Loucy (cell line): ENCODE measurements around the gene TMEM184A.
"Not testable (repeated sequence)": the region's sequence is repeated elsewhere in the genome, so short reads cannot be mapped to it uniquely, and the experiment has no call there.

Source experiments
- CTCF ChIP-seq: fragments of 200-600 bp; sonication (generic); conservative IDR thresholded peaks from 2 replicates; pipeline ENCODE4 v1.5.1; 2014; ENCODE audit warnings: mild to moderate bottlenecking, antibody characterized with exemption, low read length
- EZH2phosphoT487 ChIP-seq: fragments of 200-600 bp; IDR thresholded peaks from 2 replicates; pipeline ENCODE4 v1.6.1; 2018; ENCODE audit warnings: antibody characterized with exemption, mild to moderate bottlenecking, moderate library complexity, borderline replicate concordance

- TF ChIP-seq CTCF, EZH2phosphoT487: not testable (repeated sequence)
Measured at GRCh38 chr7:1583241-1583930, 27.4 kb upstream of the TMEM184A start.
